Adipocyte (in vitro differentiated cells): Measurements from ENCODE around the gene SLC6A3.

Experiments used
- DNase-seq: peaks from one replicate; pipeline ENCODE4 v3.0.0-alpha.2; 2015; ENCODE audit warnings: low read depth
- H3K27me3 ChIP-seq: replicated peaks from 2 replicates; pipeline ENCODE4 v1.7.0; 2013; ENCODE audit warnings: mild to moderate bottlenecking, low read length, moderate library complexity; ENCODE audit not compliant: control insufficient read depth, insufficient read depth
- H3K36me3 ChIP-seq: 2 replicates; pipeline ENCODE4 v1.7.0; 2013; ENCODE audit warnings: low read length, mild to moderate bottlenecking, moderate library complexity; ENCODE audit not compliant: control insufficient read depth, insufficient read depth, severe bottlenecking
- H3K4me1 ChIP-seq: 2 replicates; pipeline ENCODE4 v1.7.0; 2013; ENCODE audit warnings: mild to moderate bottlenecking, low read length, moderate library complexity; ENCODE audit not compliant: control insufficient read depth, insufficient read depth
- H3K4me3 ChIP-seq: 2 replicates; pipeline ENCODE4 v1.7.0; 2013; ENCODE audit warnings: mild to moderate bottlenecking, low read length, moderate library complexity
- H3K9ac ChIP-seq: 2 replicates; pipeline ENCODE4 v1.7.0; 2013; ENCODE audit warnings: mild to moderate bottlenecking, low read length, moderate library complexity
- H3K9me3 ChIP-seq: 2 replicates; pipeline ENCODE4 v1.7.0; 2013; ENCODE audit warnings: mild to moderate bottlenecking, low read length, moderate library complexity; ENCODE audit not compliant: control insufficient read depth

The SLC6A3 gene

DNA sequence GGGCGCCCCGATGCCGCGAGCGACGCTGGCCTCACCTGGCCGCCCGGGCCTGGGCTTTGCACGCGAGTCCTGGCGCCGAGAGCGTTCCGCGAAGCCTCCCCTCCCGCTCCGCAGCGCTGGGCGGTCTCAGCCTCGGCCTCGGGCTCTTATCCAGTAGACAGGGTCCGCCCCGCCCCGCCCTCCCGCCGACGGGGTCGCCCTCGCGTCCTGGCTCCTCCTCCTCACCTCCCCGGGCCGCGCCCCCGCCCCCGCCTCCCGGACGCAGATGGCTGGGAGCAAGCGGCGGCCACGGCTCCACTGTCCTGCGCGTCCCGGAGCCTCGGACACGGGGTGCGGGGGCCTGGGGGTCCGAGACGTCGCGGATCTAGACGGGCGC is at the start of gene SLC6A3:
SLC6A3 (minus strand) TSS at position 128 of the 376 bp plus-strand sequence. CDS start 2,243 bp downstream, outside the sequence.
- Histone ChIP-seq H3K9me3 (peaks cover 8% of the 10 kb centered on the region), H3K36me3 (no peaks in the 10 kb centered on the region), H3K4me1 (no peaks in the 10 kb centered on the region), H3K27me3 (peaks cover 59% of the 10 kb centered on the region), H3K4me3 (no peak within 1 kb of the TSS), H3K9ac (no peak within 1 kb of the TSS)
- no peak for DNase-seq

GRCh38 chr5:1493941-1494340 is 48.7 kb upstream of the SLC6A3 start:
- H3K4me1 ChIP-seq = peaks cover 19% of the 10 kb centered on the region
- no peak for DNase-seq
- H3K9me3 ChIP-seq = no peaks in the 10 kb centered on the region
- H3K27me3 ChIP-seq = no peaks in the 10 kb centered on the region
- H3K36me3 ChIP-seq = peaks cover 34% of the 10 kb centered on the region
- no peak overlapping the region for H3K4me3 ChIP-seq
- H3K9ac ChIP-seq = no peak overlapping the region

GRCh38 chr5:1493413-1493812 is 48.2 kb upstream of the SLC6A3 start:
- DNase-seq = no peak
- peaks cover 20% of the 10 kb centered on the region for H3K4me1 ChIP-seq
- no peak overlapping the region for H3K4me3 ChIP-seq
- H3K9ac ChIP-seq = no peak overlapping the region
- H3K9me3 ChIP-seq = no peaks in the 10 kb centered on the region
- H3K36me3 ChIP-seq = peaks cover 35% of the 10 kb centered on the region
- no peaks in the 10 kb centered on the region for H3K27me3 ChIP-seq

- no peaks in the 10 kb centered on the region for H3K27me3 ChIP-seq
- no peak overlapping the region for H3K9ac ChIP-seq
- H3K4me3 ChIP-seq = no peak overlapping the region
- H3K36me3 ChIP-seq = peaks cover 42% of the 10 kb centered on the region
- H3K9me3 ChIP-seq = no peaks in the 10 kb centered on the region
- H3K4me1 ChIP-seq = peaks cover 14% of the 10 kb centered on the region
- no peak for DNase-seq
These were observed 47.5 kb upstream of the SLC6A3 start for GRCh38 chr5:1492757-1493156.

- Histone ChIP-seq H3K27me3 (no peaks in the 10 kb centered on the region), H3K9ac (no peak overlapping the region), H3K36me3 (peaks cover 62% of the 10 kb centered on the region), H3K4me3 (no peak overlapping the region), H3K9me3 (no peaks in the 10 kb centered on the region), H3K4me1 (peaks cover 14% of the 10 kb centered on the region)
- DNase-seq = no peak
These were observed 45.1 kb upstream of the SLC6A3 start for GRCh38 chr5:1490376-1490775.

DNA sequence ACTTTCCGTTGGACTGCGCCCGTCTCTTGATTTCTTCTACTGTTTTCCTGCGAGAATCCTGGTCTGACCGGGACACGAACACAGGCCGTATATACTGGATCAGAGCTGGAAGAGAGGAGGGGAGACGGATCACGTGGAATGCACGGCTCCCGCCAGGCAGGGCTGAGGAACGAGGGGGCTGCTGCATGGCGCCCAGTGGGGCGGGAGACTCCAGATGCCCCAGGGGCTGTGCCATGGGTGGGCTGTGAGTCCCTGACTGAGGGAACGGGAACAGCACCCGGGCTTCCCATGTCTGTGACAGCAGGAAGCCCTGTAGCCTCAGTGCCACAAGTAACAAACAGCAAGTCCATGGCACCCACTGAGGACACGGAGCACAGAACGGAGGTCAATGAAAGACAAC is 44.5 kb upstream of the SLC6A3 start:
- Histone ChIP-seq H3K4me1 (peaks cover 14% of the 10 kb centered on the region), H3K4me3 (no peak overlapping the region), H3K36me3 (peaks cover 63% of the 10 kb centered on the region), H3K27me3 (no peaks in the 10 kb centered on the region), H3K9ac (peak overlapping the region; percentile 2), H3K9me3 (no peaks in the 10 kb centered on the region)
- no peak for DNase-seq

- Histone ChIP-seq H3K4me3 (no peak overlapping the region), H3K36me3 (peaks cover 56% of the 10 kb centered on the region), H3K9me3 (no peaks in the 10 kb centered on the region), H3K9ac (peak overlapping the region; percentile 74), H3K27me3 (no peaks in the 10 kb centered on the region), H3K4me1 (peaks cover 14% of the 10 kb centered on the region)
- DNase-seq = peak; percentile 48
These were observed 43.8 kb upstream of the SLC6A3 start for GRCh38 chr5:1488882-1489680.

- Histone ChIP-seq H3K36me3 (peaks cover 45% of the 10 kb centered on the region), H3K9me3 (no peaks in the 10 kb centered on the region), H3K9ac (no peak overlapping the region), H3K4me1 (peaks cover 14% of the 10 kb centered on the region), H3K27me3 (no peaks in the 10 kb centered on the region), H3K4me3 (no peak overlapping the region)
- DNase-seq = no peak
These were observed 42.0 kb upstream of the SLC6A3 start for GRCh38 chr5:1487079-1487764.

DNA sequence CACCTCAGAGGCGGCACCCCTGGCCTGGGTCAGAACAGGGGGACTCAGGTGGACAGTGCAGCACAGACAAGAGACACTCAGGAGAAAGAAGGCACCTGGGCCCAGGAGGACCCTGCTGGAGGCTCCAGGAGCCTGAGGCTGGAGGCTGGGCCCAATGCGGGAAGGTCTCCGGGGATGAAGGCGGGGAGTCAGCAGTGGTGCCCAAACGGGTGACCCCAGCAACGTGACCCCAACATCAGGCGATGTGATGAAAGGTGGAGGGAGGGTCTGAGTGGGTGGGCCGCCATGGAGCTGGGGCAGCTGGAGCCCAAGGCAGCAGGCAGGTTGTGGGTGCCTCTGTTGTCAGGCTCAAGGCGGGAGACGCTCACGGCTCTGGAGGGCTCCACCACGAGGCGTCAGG is 41.0 kb upstream of the SLC6A3 start:
- H3K9me3 ChIP-seq = no peaks in the 10 kb centered on the region
- peaks cover 41% of the 10 kb centered on the region for H3K36me3 ChIP-seq
- no peak overlapping the region for H3K9ac ChIP-seq
- H3K27me3 ChIP-seq = no peaks in the 10 kb centered on the region
- DNase-seq = no peak
- peaks cover 14% of the 10 kb centered on the region for H3K4me1 ChIP-seq
- H3K4me3 ChIP-seq = no peak overlapping the region

DNA sequence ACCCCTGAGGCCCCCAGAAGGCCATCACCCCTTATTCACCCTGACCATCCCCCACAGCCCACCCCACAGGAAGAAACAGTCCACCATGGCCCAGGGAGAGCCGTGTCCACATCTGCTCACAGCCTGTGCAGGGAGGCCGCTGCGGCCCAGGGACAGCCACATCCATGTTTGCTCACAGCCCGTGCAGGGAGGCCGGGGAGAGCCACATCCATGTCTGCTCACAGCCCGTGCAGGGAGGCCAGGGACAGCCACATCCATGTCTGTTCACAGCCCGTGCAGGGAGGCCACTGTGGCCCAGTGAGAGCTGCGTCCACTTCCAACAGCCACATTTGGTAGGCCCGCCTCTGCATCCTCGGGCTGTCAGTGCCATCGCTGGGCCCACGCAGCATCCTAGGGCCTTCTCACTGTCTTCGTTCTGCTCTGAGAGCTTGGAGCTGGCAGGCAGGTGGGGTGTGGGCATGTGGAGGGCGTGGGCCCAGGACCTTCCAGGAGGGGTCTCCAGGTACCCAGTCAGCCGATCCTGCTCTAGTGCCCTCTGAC is 40.4 kb upstream of the SLC6A3 start:
- Histone ChIP-seq H3K36me3 (peaks cover 35% of the 10 kb centered on the region), H3K4me3 (no peak overlapping the region), H3K9ac (no peak overlapping the region), H3K9me3 (no peaks in the 10 kb centered on the region), H3K4me1 (peaks cover 14% of the 10 kb centered on the region), H3K27me3 (no peaks in the 10 kb centered on the region)
- no peak for DNase-seq

GRCh38 chr5:1484730-1485578 is 39.7 kb upstream of the SLC6A3 start:
- no peak overlapping the region for H3K9ac ChIP-seq
- H3K9me3 ChIP-seq = no peaks in the 10 kb centered on the region
- peaks cover 14% of the 10 kb centered on the region for H3K4me1 ChIP-seq
- H3K36me3 ChIP-seq = peaks cover 34% of the 10 kb centered on the region
- H3K27me3 ChIP-seq = no peaks in the 10 kb centered on the region
- DNase-seq = no peak
- no peak overlapping the region for H3K4me3 ChIP-seq
